GM19035 (cell line): Measurements from ENCODE around the gene KLHL22.
"Not testable (repeated sequence)": the region's sequence is repeated elsewhere in the genome, so short reads cannot be mapped to it uniquely, and the experiment has no call there.

Experiments used
- ATAC-seq: cut with Tn5 transposase; IDR thresholded peaks from one replicate; pipeline ENCODE4 v1.9.1; 2021; ENCODE audit not compliant: unreplicated experiment

Gene KLHL22

DNA sequence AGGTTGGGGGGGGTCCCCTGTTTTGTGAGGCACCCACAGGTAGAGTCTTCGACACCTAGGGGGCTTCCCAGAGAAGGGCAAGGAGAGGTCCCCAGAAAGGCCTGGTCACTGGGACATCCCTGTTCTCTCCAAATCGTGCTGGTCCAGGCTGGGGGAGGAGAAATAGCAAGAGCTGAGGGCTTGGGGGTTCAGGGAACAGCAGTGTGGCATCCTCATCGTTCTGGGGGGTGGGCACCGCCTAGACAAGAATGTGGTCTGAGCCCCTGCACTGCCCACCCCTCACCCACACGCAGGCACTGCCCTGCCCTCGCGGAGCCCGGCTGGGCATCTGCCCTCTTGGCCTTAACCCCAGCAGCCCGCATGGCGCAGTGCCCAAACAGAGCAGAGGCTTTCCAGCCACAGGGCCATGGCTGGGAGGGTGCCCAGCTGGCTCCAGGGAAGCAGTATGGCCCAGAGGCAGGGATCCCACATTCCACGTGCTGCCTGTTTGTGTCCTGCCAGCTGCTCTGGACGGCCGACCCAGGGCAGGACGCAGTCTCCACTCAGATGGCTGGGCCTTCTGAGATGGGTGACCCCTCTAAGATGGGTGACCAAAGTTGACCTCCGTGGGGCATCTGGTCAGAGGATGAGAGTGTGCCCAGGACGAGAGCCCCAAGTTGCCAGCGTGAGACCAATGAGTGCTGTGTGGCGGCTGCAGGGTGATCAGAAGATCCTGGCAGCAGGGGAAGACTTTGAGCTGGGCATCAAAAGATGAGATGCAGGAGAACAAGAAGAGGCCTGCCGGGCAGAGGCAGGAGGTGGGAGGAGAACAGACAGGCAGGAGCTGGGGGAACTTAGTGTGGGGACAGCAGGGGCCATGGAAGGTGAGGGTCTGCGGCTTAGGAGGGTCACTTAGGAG is 72.3 kb downstream of the KLHL22 start:
- no peak for ATAC-seq

DNA sequence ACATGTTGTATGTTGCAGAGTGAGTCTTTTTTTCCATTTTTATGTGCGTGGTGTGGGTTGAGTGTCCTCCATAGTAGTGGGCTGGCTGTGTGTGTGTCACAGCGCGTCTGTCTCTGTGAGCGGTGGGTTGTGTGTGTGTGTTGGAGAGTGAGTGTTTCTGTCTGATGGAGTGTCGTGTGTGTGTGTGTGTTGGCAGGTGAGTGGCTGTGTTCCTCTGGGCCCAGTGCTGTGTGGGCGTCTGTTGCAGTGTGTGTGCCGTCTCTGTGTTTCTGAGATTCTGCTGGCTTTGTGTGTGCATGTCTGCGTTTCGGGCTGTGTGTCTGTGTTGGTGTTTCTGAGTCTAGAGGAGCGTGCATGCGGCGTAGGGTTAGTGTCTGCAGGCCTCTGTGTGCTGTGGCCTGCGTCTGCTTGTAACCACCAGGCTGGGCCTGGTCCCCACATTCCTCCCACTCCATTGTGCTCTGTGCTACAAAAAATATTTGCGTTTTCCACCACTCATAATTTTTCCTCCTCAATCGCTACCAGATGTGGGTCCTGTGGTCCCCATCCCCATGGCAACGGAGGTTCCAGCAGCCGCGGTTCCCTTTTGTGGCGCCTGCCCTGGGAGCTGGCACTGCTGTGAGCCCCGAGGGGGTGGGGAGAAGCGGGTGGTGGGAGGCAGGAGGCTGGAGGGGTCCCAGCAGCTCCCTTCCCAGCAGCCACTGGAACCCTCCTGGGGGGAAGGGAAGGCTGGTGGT is 73.2 kb downstream of the KLHL22 start:
- no peak for ATAC-seq

DNA sequence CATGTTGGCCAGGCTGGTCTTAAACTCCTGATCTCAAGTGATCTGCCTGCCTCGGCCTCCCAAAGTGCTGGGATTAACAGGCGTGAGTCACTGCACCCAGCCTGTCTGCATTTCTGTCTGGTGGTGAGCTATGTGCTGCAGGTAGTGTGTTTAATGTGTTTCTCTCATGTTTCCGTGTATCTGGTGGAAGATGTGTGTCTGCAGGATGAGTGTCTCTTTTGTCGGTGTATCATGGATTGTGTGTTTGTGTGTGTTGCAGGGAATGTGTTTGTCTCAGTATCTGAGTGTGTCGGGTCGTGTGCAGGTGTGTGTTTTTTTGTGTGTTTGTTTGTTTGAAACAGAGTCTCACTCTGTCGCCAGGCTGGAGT is 74.1 kb downstream of the KLHL22 start:
- no peak for ATAC-seq

DNA sequence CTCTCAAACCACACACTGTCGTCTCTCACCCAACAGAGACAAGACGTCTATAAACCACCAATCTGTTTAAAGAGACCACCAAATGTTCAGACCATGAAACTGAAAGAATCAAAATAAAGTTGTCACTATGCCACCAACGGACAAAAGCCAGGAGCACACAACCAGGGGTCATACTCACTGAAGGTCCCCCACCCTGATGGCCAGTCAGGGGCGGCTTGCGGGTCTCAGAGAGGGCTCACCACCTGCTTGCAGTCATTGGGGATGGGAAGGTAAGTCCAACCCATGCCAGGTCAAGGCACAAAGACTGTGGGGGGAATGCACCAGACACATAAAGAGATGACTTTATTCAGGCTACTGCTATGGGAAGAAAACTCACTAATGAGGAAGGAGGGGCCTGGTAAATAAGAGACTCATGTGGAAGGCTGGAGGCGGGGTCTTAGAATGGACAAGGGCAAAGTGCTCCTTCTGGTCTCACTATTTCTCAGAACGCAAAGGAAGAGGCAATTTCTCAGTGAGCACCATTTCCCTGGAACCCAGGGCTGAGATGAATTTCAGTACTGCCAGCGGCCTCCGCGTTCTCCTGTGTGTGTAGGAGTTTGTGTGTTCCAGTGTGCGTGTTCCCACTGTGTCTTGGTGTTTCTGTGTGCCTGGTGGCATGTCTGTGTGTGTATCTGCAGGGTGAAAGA is 75.3 kb downstream of the KLHL22 start:
- no peak for ATAC-seq

- ATAC-seq, result no peak
These were observed 76.0 kb downstream of the KLHL22 start for GRCh38 chr22:20419664-20419951.

GRCh38 chr22:20418211-20418788 is 77.3 kb downstream of the KLHL22 start:
- no peak for ATAC-seq

GRCh38 chr22:20415699-20416098 is 79.9 kb downstream of the KLHL22 start:
- ATAC-seq, result not testable (repeated sequence)

- not testable (repeated sequence) for ATAC-seq
These were observed 80.4 kb downstream of the KLHL22 start for GRCh38 chr22:20415241-20415640.

DNA sequence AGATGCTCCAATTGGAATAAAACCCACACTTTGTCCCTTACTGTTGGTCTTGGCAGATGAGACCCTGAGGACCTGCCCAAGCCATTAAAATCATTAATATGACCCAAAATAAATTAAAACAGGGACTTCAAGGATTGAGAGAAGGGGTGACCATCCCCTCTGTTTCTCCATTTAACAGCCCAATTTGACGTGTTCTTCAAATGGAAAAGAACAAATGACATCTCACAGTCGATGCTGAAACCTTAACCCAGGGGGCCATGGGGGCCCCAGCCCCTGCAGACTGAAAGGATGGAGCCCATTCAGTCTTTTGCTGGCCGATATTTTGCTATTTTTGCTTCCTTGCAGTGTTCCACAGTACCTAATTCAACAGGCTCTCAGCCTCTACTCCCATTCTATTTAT is 81.1 kb downstream of the KLHL22 start:
- no peak for ATAC-seq

- ATAC-seq, result no peak
These were observed 81.5 kb downstream of the KLHL22 start for GRCh38 chr22:20414059-20414440.

- ATAC-seq, result no peak
These were observed 82.2 kb downstream of the KLHL22 start for GRCh38 chr22:20413217-20414058.

GRCh38 chr22:20412474-20413216 is 83.0 kb downstream of the KLHL22 start:
- ATAC-seq, result no peak

DNA sequence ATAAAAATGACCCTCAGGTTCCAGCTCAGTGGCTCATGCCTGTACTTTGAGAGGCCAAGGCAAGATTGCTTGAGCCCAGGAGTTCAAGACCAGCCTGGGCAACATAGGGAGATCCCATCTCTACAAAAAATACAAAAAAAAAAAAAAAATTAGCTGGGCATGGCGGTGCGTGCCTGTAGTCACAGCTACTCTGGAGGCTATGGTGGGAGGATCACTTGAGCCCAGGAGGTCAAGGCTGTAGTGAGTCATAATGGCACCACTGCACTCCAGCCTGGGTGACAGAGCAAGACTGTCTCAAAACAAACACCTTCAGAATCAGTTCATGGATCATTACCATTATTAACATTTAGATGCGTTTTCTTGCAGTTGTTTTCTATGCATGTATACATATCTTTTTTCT is 86.2 kb downstream of the KLHL22 start:
- ATAC-seq, result not testable (repeated sequence)

DNA sequence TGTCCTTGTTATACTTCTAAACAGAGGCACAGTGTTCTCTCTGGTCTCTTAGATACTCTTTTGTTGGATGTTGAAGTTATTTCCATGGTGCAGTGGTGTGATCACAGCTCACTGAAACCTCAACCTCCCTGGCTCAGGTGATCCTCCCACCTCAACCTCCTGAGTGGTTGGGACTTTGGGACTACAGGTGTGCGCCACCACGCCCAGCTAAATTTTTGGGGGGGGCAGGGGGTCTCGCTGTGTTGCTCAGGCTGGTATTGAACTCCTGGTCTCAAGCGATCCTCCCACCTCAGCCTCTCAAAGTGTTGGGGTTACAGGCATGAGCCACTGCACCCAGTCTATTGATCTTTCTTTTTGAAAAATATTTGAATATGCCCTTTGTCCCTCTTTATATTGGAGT is 86.7 kb downstream of the KLHL22 start:
- no peak for ATAC-seq

DNA sequence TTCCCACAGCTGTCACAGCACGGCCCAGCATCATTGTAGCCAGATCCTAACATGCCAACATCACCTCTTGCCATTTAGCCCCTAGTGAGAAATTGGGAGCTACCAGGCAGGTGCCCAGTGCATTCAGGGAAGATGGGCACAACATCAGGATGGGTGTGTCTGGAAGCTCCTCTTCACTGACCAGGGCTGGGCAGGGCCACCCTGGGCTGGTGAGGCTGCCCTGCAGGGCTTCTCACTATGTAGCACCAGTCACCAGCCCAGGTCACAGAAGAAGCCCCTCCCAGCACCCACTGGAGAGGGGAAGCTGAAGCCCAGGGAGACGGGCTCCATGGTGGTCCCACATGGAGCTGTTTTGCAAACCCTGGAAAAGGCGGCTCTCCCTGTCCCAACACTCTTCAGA is 87.8 kb downstream of the KLHL22 start:
- ATAC-seq, result no peak

- ATAC-seq, result no peak
These were observed 88.7 kb downstream of the KLHL22 start for GRCh38 chr22:20406686-20407408.

DNA sequence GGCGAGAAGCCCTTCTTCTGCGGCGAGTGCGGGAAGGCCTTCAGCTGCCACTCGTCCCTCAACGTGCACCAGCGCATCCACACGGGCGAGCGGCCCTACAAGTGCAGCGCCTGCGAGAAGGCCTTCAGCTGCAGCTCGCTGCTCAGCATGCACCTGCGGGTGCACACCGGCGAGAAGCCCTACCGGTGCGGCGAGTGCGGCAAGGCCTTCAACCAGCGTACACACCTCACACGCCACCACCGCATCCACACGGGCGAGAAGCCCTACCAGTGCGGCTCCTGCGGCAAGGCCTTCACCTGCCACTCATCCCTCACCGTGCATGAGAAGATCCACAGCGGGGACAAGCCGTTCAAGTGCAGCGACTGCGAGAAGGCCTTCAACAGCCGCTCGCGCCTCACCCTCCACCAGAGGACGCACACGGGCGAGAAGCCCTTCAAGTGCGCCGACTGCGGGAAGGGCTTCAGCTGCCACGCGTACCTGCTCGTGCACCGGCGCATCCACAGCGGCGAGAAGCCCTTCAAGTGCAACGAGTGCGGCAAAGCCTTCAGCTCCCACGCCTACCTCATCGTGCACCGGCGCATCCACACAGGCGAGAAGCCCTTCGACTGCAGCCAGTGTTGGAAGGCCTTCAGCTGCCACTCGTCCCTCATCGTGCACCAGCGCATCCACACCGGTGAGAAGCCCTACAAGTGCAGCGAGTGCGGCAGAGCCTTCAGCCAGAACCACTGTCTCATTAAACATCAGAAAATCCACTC is 89.5 kb downstream of the KLHL22 start:
- no peak for ATAC-seq

GRCh38 chr22:20405291-20405930 is 90.2 kb downstream of the KLHL22 start:
- no peak for ATAC-seq
